ENCODE data around the gene RFC2.
A peak's percentile ranks its signal among the peaks of the same experiment; 100 is the strongest.
"Not testable (repeated sequence)": the region's sequence is repeated elsewhere in the genome, so short reads cannot be mapped to it uniquely, and the experiment has no call there.

RFC2 gene

GRCh38 chr7:74246497-74246896, 7.7 kb downstream of the RFC2 start:
- no peak for DNase-seq

DNA sequence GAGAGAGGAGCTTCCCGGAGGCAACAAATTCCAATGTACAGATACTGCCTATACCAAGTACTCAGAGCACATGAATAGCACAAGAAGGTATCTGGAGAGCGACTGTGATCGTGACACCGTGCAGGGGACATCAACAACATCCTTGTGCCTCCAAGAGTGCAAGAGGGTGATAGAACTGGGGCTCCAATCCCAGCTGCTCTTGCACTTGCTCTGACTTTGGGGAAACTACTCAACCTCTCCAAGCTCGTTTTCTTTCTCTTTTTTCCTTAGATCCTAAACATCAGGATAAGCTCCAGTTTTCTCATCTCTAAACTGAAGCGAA, 12.1 kb downstream of the RFC2 start:
- no peak for DNase-seq

GRCh38 chr7:74240482-74240881, 13.7 kb downstream of the RFC2 start:
- no peak for DNase-seq

DNA sequence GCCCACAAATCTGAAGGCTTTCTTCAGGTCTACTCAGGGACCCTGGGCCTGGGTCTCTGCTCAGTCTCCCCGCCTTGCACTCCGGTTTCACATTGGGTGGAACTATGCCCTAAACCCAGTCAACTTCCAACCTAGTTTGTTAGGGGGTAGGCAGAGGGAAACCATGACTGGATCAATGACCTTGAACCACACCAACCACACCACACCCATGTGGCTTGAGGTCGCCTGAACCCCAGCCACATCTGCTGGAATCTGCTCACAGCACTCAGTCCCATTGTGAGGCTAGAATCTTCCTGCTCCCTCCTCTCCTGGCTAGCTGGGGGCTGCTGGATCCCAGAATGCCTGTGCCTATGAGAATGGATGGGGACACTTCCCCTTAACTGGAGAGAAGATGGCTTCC, 17.9 kb downstream of the RFC2 start:
- DNase-seq = no peak

DNA sequence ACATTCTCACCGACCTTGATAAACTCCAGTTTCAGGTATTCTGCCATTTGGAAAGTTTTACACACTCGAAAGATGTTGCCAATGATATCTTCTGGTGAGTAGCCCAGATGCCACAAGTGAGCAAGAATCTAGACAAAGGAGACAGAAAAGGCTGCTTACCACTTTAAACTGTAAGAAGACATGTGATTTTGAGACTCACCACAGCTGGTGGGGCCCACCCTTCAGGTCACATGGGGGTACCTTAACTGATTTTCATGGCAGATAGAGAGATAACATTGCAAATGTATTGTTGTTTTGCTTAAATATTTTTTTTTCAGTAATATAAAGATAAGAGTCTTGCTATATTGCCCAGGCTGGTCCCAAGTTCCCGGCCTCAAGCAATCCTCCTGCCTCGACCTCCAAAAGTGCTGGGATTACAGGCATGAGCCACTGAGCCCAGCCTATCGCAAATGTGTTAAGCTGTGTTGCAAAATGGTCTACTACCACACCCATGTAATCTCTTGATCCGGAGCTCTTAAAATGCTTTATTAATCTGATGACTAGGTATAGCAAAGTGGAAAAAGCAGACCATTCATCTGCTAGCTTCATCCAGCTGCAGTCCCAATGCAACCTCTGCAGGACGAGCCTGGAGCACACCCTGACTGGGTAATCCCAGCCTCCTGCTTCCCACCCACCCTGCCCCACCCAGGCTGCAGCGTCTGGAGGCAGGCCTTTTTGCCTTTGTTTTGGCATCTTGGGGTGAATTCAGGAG, 18.5 kb downstream of the RFC2 start:
- DNase-seq = no peak

DNA sequence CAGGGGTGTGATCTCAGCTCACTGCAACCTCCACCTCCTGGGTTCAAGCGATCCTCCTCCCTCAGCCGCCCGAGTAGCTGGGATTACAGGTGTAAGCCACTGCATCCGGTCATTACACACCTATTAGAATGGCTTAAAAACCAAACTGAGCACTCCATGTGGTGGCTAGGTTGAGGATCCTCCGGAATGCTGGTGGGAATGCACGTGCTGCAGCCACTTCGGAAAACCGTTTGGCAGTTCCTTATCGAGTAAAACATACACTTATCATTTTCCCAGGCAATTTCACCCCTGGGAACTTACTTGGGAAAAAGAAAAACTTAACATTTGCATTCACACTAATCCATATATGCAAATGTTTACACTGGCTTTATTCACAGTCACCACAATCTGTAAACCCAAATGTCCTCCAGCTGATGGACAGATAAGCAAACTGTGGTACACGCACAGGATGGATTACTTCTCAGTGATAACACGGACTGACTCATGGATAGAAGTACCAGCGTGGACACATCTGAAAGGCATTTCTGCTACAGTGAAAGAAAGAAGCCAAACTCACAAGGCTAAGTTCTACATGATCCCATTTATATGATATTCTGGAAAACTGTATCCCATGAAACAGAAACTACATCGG, 20.4 kb downstream of the RFC2 start:
- no peak for DNase-seq

- DNase-seq = peak in 1 of 2 donors; percentile 64
These were observed 23.0 kb downstream of the RFC2 start for GRCh38 chr7:74231232-74231590.

GRCh38 chr7:74230446-74231231, 23.6 kb downstream of the RFC2 start:
- DNase-seq = peak in 1 of 2 donors; percentile 54

DNA sequence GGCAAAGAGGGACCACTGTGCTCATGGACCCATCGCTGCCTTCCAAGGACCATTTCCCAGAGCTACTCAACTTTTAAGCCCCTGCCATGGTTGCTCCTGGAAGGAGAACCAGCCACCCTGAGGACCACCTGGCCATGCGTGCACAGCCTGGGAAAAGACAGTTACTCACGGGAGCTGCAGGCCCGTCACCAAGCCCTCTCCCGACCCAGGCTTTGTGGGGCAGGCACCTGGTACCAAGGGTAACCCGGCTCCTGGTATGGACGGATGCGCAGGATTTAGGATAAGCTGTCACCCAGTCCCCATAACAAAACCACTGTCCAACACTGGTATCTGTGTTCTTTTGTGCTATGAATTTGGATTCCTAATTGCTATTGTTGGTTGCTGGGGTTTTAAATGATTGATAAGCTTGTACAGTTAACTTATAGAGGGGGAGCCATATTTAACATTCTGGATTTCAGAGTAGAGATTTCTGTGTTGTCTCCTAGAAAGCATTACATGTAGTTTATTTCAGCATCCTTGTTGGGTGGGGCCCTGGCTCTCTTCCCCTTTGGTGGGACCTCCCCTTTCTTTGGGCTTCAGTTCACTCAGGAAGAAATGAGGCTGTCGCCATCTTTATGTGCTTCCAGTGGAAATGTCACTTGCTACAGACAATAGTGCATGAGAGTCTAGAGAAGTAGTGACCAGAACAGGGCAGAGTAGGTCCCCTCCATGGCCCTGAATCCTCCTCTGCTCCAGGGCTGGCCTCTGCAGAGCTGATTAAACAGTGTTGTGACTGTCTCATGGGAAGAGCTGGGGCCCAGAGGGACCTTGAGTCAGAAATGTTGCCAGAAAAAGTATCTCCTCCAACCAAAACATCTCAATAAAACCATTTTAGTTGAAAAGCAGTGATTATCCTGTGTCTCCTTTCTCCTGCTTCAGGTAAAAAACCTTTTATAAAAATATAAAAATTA, 25.0 kb downstream of the RFC2 start:
- DNase-seq = no peak

DNA sequence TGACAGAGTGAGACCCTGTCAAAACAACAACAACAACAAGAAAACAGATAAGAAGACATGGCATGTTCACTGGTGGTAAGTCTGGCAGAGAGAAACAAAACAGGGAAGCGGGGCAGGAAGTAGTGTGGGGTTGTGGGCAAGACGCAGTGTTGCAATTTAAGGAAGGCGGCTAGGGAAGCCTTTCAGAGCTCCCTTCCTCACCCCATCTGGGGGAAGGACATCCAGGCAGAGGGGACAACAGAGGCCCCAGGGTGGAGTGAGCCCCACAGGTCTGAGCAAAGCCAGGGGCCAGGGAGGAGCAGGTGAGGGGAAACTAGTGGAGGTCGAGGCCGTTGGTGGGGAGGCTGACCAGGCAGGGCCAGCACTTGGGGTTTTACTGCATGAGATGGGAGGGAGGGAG, 27.6 kb downstream of the RFC2 start:
- peak in 1 of 2 donors; percentile 33 for DNase-seq

DNA sequence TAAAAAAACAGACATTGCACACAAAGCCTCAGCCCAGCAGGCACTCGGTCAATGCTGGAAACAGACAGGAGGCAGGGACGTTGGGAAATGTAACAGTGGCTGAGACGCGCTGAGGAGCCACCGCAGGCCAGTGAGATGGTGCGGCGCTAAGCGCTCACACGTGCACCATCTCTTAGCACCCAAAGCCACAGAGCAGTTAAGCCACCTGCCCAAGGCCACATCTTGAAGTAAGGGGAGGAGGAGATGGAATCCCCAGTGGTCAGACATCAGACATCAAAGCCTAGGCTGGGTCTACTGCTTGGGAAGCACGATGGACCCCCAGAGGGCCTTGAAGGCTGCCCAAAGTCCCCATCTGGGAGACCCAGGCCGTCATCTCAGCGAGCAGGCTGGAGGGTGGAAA, 28.8 kb downstream of the RFC2 start:
- no peak for DNase-seq

DNA sequence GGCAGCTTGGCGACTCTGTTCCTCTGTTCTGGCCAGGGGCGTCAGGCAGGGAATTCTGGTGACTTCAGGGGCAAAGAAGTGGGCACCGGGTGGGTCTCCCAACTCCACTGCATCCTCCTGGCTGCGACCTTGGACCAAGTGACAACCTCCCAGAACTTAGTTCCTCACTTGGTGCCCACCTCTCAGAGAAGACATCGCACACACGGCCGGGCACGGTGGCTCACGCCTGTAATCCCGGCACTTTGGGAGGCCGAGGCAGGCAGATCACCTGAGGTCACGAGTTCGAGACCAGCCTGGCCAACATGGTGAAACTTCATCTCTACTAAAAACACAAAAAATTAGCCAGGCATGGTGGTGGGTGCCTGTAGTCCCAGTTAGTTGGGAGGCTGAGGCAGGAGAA, 29.3 kb downstream of the RFC2 start:
- DNase-seq = not testable (repeated sequence)

GRCh38 chr7:74224511-74224832, 29.7 kb downstream of the RFC2 start:
- no peak for DNase-seq

- DNase-seq = no peak
These were observed 30.3 kb downstream of the RFC2 start for GRCh38 chr7:74223711-74224510.

DNA sequence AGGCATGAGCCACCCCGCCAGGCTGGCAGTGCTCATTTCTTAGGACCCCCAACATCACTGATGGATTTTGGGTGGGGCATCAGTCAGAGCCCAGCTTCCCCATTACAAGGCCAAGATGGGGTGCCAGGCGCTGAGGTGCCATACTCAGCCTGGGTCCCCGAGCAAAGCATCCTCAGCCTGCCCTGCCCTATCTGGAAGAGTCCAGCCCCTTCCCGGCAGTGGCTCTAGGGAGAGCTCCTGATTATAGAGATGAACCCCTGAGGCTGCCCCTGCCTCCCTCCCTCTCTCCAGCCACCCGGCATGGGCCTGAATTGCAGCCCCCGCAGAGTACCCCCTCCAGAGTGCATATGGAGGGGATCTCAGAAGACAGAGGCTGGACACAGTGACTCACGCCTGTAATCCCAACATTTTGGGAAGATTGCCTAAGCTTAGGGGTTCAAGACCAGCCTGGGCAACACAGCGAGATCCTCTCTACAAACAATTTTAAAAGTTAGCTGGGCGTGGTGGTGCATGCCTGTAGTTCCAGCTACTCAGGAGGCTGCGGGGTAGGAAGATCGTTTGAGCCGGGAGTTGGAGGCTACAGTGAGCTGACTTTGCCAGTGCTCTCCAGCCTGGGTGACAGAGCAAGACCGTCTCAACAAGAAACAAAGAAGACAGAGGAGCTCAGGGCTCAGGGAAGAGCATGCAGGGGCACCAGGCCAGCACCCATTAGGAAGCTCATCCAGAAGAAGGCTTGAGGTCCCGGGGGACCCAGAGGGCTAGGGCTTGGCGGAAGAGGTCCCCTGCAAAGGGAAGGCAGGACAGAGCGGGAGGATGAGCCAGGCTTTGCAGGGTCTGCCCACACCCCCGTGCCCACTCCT, 31.1 kb downstream of the RFC2 start:
- DNase-seq = no peak

- no peak for DNase-seq
These were observed 32.5 kb downstream of the RFC2 start for GRCh38 chr7:74221713-74222112.

- DNase-seq = no peak
These were observed 34.0 kb downstream of the RFC2 start for GRCh38 chr7:74220229-74220628.

- no peak for DNase-seq
These were observed 34.8 kb downstream of the RFC2 start for GRCh38 chr7:74219416-74219815.

DNA sequence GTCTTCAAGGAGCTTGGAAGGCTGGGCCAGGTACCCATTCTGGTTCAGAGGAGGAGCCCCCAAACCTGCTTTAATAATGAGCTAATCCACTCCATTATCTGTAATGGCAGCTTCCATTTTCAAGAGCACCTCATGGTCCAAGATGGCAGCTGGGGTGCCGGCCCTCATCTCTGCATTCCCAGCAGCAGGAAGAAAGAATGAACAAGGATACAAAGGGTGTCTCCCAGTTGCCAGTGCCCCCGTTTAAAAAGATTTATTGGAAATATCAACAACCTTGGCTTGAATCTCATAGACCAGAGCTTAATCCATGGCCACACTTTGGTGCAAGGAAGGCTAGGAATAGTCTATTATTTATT, 35.9 kb downstream of the RFC2 start:
- DNase-seq = no peak

GRCh38 chr7:74217455-74218342, 36.5 kb downstream of the RFC2 start:
- peak in 1 of 2 donors; percentile 45 for DNase-seq

All from CD4-positive, alpha-beta T cell treated with Interleukin-1 beta for 1 hour (primary cell).